ENCODE measurements around the gene CDK1.
"Not testable (repeated sequence)": the region's sequence is repeated elsewhere in the genome, so short reads cannot be mapped to it uniquely, and the experiment has no call there.

The CDK1 gene

GRCh38 chr10:60817398-60817805 lies 39.1 kb downstream of the CDK1 start:
- DNase-seq, result no peak

GRCh38 chr10:60818134-60818770 lies 40.0 kb downstream of the CDK1 start:
- DNase-seq, result no peak

DNA sequence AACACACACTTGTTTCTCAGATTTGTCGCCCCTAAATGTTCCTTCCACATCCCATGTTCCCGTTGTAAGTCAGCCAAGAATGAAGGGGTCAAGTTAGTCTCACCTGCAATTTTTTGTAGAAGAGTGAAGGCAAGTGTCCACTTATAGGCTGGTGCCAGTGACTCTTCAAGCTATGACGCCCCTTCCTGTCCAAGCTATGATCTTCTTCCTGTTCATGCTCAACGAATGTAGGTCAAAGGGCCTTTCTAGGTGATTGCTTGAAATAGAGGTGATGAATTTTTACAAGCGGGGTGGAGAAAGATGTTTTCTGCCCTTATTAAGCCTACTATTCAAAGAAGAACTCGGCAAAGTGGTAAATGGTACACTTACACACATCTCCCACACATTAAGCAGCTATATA lies 41.0 kb downstream of the CDK1 start:
- no peak for DNase-seq

- no peak for DNase-seq
Observed at GRCh38 chr10:60820093-60820754, 41.9 kb downstream of the CDK1 start.

DNA sequence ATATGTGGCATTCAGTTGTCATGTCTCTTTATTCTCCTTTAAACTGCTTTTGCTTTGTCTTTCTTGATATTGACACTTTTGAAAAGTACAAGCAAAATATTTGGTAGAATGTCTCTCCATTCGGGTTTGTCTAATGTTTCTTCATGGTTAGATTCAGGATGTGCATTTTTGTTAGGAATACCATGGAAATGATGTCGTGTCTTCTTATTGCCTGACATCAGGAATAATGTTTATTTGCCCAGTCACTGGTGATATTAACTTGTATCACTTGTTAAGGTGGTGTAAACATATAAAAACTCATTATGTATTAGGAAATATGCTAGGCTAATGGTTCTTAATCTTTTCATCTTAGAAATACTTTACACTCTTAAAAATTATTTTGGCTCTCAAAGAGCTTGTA lies 43.4 kb downstream of the CDK1 start:
- no peak for DNase-seq

- DNase-seq, result no peak
Observed at GRCh38 chr10:60822809-60823208, 44.5 kb downstream of the CDK1 start.

GRCh38 chr10:60823324-60823723 lies 45.0 kb downstream of the CDK1 start:
- DNase-seq, result no peak

DNA sequence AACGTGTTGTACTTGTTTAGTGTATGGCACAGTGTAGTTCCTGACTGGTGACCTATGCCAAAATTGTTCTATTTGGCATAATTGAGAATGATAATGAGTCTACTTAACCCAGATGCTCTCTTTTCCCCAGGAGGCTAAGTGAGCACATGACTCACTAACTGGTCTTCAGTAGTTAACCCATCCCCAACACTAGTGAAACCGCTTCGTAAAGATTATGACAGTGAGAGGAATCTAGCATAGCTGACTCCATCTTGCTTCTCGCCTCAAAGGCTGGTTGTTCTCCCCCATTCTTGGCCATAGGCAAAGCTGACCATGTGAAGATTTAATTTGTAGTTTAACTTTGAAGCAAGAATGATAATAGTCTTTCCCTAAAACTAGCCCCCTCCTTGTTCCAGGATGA lies 47.2 kb downstream of the CDK1 start:
- no peak for DNase-seq

GRCh38 chr10:60827791-60828488 lies 49.7 kb downstream of the CDK1 start:
- DNase-seq, result no peak

DNA sequence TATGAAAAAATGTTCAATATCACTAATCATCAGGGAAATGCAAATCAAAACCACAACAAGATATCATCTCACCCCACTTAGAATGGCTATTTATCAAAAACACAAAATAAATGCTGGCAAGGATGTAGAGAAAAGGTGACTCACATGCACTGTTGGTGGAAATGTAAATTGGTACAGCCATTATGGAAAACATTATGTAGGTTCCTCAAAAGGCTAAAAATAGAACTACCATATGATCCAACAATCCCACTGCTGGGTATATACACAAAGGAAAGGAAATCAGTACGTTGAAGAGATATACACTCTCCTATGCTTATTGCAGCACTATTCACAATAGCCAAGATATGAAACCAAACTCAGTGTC lies 50.2 kb downstream of the CDK1 start:
- DNase-seq, result no peak

- DNase-seq, result not testable (repeated sequence)
Observed at GRCh38 chr10:60832136-60832535, 53.9 kb downstream of the CDK1 start.

- no peak for DNase-seq
Observed at GRCh38 chr10:60834401-60834800, 56.1 kb downstream of the CDK1 start.

- no peak for DNase-seq
Observed at GRCh38 chr10:60835049-60835448, 56.8 kb downstream of the CDK1 start.

GRCh38 chr10:60841227-60841626 lies 62.9 kb downstream of the CDK1 start:
- DNase-seq, result not testable (repeated sequence)

DNA sequence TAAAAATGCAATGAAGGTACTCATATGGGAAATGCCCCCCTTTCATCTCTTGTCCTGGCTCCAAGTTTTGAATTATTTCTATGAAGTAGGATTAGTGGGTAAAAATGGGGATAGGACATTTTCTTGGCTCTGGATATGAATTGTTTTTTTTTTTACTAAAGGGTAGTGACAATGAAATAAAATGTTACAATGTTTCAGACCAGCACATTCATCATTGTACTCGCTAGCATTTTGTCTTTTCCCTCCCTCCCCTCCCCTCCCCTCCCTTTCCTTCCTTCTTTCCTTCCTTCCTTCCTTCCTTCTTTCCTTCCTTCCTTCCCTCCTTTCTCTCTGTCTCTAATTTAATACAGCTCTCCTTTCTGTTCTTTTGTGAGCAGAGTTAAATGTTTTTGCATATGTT lies 64.4 kb downstream of the CDK1 start:
- DNase-seq, result no peak
